Upper lobe of left lung (tissue), 4 donors: ENCODE measurements around the gene TBATA.

Source experiments
- CTCF ChIP-seq, 6 experiments: fragments of 450-650 bp in 4 of 6; fragments of 200-600 bp in 2 of 6; sonication (generic) in 2 of 6; IDR thresholded peaks; one replicate each; pipeline ENCODE4 v1.5.1; 2016 to 2019; ENCODE audit warnings: antibody characterized with exemption in 6 of 6
- POLR2A ChIP-seq, 4 donors: fragments of 450-650 bp; IDR thresholded peaks; one replicate each; pipeline ENCODE4 v1.5.1; 2016 to 2017; ENCODE audit warnings: antibody characterized with exemption in 4 of 4, mild to moderate bottlenecking in 2 of 4
- POLR2AphosphoS5 ChIP-seq, 2 donors: sonication (generic); formaldehyde crosslinking; IDR thresholded peaks; one replicate each; pipeline ENCODE4 v1.5.1; 2017; ENCODE audit warnings: antibody characterized with exemption in 2 of 2

DNA sequence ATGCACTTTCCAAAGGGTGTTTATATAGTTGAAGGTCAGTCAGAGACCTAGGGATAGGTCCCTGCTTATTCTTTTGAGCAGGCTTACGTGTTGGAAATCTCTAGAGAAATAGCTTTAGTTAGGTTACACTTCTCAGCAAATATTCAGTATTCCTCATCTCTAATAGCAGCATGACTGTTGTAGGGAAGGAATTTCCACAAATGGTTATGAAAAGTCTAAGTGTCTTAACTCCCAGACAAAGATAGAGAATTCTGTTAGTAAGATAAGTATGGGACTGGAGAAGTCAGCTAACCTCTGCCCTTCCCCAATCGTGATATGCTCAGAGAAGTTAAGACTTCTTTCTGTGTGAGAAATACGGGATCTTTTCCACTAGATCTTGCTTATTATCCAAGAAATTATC lies 47.0 kb upstream of the TBATA start:
- TF ChIP-seq POLR2A (IDR thresholded peaks at IDR 0.05) (no peak), CTCF (IDR thresholded peaks at IDR 0.05) (no peak), POLR2AphosphoS5 (IDR thresholded peaks at IDR 0.05) (no peak)
